HUDEP-2 (cell line): ENCODE measurements around the gene GMPPA.

Source experiments
- DNase-seq, 76 experiments: peaks; one replicate each; lab custom pipeline; 2025; ENCODE audit not compliant: unreplicated experiment in 76 of 76; lab: John Stamatoyannopoulos, UW

GMPPA gene

DNA sequence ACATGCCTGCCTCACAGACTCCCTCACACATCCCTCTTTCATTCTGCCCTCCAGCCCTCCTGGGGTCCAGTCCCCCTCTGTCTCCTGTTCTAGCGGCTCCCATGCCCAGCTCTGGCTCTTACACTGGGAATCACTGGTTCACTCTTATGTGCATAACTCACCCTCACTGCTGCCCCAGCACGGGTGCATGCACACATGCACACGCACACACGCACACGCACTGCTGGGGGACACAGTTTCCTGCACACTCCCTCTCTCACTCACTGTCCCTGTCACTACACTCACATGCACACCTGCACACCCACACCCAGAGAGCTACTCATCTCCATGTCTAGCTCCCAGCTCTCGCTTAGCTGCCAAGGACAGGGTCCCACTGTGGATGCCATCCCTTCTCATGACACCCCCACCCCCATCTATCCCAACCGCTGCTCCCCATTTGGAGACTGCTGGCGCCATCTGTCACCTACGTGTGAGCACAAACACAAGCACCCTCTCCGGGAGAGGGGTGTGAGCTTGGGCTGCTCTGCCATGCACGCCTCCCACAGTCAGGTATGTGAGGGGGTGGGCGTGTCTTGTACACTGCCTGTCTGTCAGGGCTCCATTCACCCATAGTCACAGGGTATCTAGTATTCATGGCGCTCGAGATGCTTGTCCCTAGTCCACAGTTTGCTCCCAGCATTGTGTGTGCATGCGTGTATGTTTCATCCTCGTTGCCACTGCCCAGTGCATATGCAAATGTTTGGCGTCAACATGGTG lies 17.4 kb downstream of the GMPPA start:
- peak in 3 of 76 experiments; percentile 6 to 36 (median 14) for DNase-seq

- no peak for DNase-seq
Observed at GRCh38 chr2:219516888-219517287, 18.2 kb downstream of the GMPPA start.

- peak in 1 of 76 experiments; percentile 17 for DNase-seq
Observed at GRCh38 chr2:219517954-219518778, 19.5 kb downstream of the GMPPA start.

DNA sequence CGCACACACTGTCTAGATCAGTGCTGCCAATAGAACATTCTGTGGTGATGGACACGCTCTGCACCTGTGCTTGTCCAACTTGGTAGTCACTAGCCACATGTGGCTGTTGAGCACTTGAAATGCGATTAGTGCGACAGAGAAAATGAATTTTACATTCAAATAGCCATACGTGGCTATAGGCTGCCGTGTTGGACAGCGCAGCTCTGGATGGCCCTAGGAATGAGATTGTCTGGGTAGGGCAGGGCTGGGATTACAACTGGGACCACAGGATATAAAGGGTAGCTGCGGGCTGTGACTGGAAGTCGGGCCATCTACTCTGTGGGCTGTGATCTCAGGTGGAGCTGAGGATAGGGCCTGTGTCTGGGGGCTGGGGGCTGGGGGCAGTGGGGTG lies 20.8 kb downstream of the GMPPA start:
- peak in 1 of 76 experiments; percentile 6 for DNase-seq

DNA sequence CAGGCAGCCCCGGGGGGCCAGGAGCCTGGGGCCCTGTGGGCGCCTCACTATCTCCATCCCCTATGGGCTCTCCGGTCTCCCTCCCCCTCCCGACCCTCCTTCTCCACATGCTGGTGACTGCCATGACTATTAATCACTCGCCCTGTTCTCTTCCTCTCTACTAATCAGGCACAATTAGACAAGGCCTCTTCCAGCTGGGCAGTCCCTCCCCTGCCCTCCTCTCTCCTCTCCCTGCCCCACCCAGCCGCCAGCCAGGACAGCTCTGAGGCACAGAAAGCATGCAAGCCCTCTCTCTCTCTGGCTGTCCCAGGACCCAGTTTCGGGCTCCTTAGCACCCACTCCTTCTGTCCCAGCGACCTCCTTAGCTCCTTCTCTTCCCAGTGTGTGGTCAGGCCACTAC lies 21.4 kb downstream of the GMPPA start:
- DNase-seq, result peak in 52 of 76 experiments; percentile 3 to 71 (median 36)

GRCh38 chr2:219521066-219521880 lies 22.6 kb downstream of the GMPPA start:
- peak in 75 of 76 experiments; percentile 11 to 94 (median 73) for DNase-seq

GRCh38 chr2:219522111-219523030 lies 23.7 kb downstream of the GMPPA start:
- DNase-seq, result peak in 9 of 76 experiments; percentile 8 to 45 (median 24)

GRCh38 chr2:219523031-219523671 lies 24.5 kb downstream of the GMPPA start:
- DNase-seq, result peak in 4 of 76 experiments; percentile 20 to 29 (median 25)

DNA sequence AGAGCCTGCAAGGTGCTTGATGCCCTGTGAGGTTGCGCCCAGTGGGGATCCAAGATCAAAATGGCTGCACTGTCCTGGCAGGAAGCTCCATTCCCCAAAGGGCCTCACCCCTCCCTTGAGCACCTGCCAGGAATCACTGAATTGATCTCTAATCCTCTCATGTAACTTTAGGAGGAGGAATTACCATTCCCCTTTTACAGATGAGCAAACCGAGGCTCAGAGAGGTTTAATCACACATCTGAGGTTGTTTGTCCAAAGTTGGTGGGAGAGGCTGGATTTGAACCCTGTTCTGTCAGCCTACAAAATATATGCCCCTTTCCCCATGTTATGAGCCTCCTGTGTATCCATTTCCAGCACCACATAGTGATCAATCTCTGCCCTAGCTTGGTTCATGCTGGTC lies 26.1 kb downstream of the GMPPA start:
- DNase-seq, result no peak

DNA sequence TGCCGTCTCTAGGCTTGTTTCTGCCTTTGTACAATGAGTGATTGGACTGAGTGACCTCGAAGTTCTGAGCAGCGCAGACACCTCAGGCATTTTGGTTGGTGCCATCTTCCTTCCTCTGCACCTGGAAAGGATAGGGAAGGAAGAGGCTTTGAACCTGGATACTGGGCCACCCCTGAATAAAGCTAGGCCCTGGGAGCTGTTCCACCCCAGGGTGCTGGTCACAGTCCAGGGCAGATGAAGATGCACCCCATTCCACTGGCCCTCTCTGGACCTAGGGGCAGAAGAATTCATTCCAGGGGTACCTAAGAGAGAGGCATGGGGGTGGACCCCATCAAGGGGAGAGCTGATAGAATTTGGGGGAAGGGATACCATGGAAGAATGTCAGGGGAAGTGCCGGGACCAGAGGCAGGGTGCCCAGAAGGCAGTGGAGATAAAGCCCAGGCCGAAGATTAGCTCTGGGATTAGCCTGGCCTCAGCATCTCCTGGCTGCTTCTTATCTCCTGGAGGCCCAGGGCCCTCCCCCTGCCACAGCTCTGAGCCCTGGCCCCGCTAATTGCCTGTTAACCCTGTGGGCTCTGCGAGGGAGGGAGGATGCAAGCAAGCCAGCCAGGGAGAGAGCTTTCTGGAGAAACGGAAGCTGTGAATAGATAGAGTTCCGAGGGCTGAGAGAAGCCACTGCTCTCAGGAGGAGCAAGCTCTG lies 27.0 kb downstream of the GMPPA start:
- peak in 75 of 76 experiments; percentile 40 to 92 (median 80) for DNase-seq

- DNase-seq, result peak in 4 of 76 experiments; percentile 24 to 68 (median 64)
Observed at GRCh38 chr2:219526320-219527075, 27.8 kb downstream of the GMPPA start.

DNA sequence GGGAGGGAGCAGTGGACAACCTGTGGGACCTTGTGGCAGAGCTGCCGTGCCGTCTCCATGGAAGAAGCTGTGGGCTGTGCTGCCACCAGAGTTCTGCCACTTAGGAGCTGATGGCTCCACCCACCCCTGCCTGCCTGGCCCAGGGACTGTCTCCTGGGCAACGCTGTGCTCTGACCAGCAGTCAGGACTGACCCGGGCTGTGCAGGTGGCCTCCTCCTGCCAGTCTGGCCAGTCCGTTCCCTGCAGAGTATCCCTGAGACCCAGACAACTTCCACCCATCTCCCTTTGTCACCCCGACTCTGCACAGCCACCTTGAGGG lies 28.3 kb downstream of the GMPPA start:
- peak in 7 of 76 experiments; percentile 8 to 31 (median 19) for DNase-seq

DNA sequence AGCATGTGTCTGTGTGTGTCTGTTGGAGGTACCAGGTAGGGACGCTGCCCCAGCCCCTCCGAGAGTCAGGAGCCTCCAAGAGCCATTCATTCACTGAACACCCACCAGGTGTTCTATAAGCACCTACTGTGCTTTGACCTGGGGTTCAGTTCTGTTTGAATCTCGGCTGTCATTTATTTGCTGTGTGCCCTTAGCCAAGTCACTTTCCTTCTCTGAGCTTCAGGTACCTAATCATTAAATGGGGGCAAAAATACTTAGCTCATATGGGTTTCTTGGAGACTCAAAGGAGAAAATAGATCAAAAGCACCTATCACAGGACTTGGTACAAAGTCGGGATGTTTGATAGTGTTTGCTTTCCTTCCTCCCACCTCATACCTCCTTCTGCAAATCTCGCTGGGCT lies 28.8 kb downstream of the GMPPA start:
- no peak for DNase-seq

DNA sequence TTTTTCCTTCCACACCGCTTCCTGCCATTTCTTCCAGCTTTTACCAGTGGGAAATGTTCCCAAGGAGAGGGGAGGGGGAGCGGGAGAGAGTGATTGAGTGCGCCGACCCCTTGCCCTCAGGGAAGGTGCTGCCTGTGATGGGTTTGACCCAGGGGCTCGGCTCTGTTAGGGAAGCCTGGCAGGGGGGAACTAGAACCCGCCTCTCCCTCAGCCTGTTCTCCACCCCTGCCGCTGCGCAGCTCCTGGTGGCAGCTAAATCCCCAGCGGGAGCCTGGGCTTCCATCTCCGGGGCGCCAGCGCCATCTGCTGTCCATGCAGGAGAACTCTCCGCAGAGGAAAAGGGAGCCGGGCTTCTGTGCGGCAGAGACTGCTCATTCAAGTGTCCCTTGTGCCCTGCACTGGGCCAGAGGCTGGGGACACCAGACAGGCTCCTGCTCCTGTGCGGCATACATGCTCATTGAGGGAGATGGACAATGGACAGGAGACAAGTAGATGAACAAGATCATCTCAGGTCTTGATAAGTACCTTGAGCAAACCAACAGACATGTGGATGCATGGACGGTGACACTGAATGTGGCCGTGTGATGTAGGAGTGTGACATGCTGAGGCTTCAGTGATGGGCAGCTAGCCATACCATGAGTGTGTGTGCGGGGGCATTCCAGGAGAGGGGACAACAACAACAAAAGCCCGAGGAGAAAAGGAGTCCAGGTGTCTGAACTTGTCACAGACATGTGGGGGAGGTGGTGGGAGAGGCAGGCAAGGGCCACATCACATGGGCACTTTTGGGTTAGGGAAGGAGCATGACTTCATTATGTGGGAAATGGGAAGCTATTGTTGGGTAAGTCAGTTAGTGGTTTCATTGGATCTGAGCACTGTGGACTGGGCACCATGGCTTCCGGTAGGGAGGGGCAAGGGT lies 31.6 kb downstream of the GMPPA start:
- DNase-seq, result peak in 73 of 76 experiments; percentile 30 to 92 (median 78)

GRCh38 chr2:219531639-219532377 lies 33.1 kb downstream of the GMPPA start:
- no peak for DNase-seq

DNA sequence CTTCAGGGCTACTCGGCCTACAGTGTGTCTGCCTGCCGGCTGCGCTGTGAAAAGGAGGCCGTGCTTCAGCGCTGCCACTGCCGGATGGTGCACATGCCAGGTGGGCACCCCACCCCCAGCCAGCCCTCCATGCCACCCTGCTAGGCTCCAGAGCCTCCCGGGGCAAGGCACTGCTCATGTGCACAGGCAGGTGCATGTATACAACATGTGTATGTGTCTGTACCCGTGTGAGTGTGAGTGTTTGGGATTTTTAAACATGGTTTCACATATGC lies 33.6 kb downstream of the GMPPA start:
- no peak for DNase-seq
